ENCODE results near the gene SLC25A4.

- no peak for TF ChIP-seq POLR2AphosphoS5 (IDR thresholded peaks at IDR 0.05; ENCODE audit: low read depth, low read length)
- TF ChIP-seq POLR2A (IDR thresholded peaks at IDR 0.05; ENCODE audit: low read depth, low read length) = no peak
- no peak for TF ChIP-seq SPI1 (IDR thresholded peaks at IDR 0.05; ENCODE audit: low read depth, low read length)
- TF ChIP-seq TAF1 (IDR thresholded peaks at IDR 0.05; ENCODE audit: low read depth, low read length) = no peak
- TF ChIP-seq POU2F2 (IDR thresholded peaks at IDR 0.05; ENCODE audit: low read depth, low read length) = no peak
- TF ChIP-seq PAX5 (IDR thresholded peaks at IDR 0.05; ENCODE audit: insufficient read depth, low read length, severe bottlenecking) = no peak
These were observed 3.3 kb upstream of the SLC25A4 start for GRCh38 chr4:185139736-185140135.

All from GM12891 (cell line).